Left lung (tissue), 10 donors: ENCODE data around the gene LEAP2. TPM values are rescaled to one million over a fixed set of nuclear protein-coding genes. Genes with fewer than 3 reads are reported as not detected.

Experiments
- ATAC-seq: fragments of 200-7000 bp; cut with Tn5 transposase; one replicate; pipeline ENCODE4 v1.9.1; 2020; ENCODE audit warnings: moderate library complexity
- DNase-seq, 4 donors: peaks; one replicate each; pipeline ENCODE4 v3.0.0-alpha.2; 2013 to 2020
- H3K27ac ChIP-seq, 2 donors: fragments of 200-600 bp; sonication (generic) in 1 of 2; one replicate each; pipeline versions ENCODE4 v1.5.0 to v1.8.0; 2020 to 2021
- H3K27me3 ChIP-seq, 2 donors: fragments of 200-600 bp; sonication (generic) in 1 of 2; one replicate each; pipeline versions ENCODE4 v1.5.0 to v1.8.0; 2020 to 2021
- H3K36me3 ChIP-seq, 2 donors: fragments of 200-600 bp; sonication (generic) in 1 of 2; one replicate each; pipeline versions ENCODE4 v1.5.0 to v1.8.0; 2020 to 2021
- H3K4me1 ChIP-seq, 2 donors: fragments of 200-600 bp; one replicate each; pipeline ENCODE4 v1.8.0; 2021
- H3K4me3 ChIP-seq, 2 donors: fragments of 200-600 bp; sonication (generic) in 1 of 2; one replicate each; pipeline versions ENCODE4 v1.5.0 to v1.8.0; 2020 to 2021; ENCODE audit warnings: mild to moderate bottlenecking in 1 of 2
- H3K9me3 ChIP-seq, 2 donors: fragments of 200-600 bp; sonication (generic) in 1 of 2; one replicate each; pipeline versions ENCODE4 v1.5.0 to v1.8.0; 2020 to 2021
- CTCF ChIP-seq, 2 donors: fragments of 200-600 bp; sonication (generic) in 1 of 2; IDR thresholded peaks; one replicate each; pipeline versions ENCODE4 v1.5.0 to v1.8.0; 2021; ENCODE audit warnings: antibody characterized with exemption in 2 of 2
- intact Hi-C, 2 donors: fragments of 100-400 bp; cut with DNase I; formaldehyde crosslinking; loops; one replicate each; pipeline versions ENCODE4 v1.11.2 to v1.14.2; 2022
- polyA plus RNA-seq, 6 donors: library from polyadenylated mRNA; unstranded; fragments of 120-200 nt; gene quantifications; one replicate each; pipeline ENCODE4 v1.2.1, GENCODE V29; 2013; ENCODE audit not compliant: insufficient read length in 6 of 6
- total RNA-seq, 2 donors: library from RNA; stranded (reverse); fragmentation: NEBNext Ultra II Directional; extraction: Animal tissue kit (Norgen Biotek cat#: 25700); gene quantifications; one replicate each; pipeline ENCODE4 v1.2.1, GENCODE V29; 2021
- donor health status: DM: no; HTN: yes; CAD: no.
- donor health status: DM: no; HTN: no; CAD: no.

Gene LEAP2
- total and polyA plus RNA-seq, 8 donors = 1.2 to 6.0 (median 4.0) TPM

GRCh38 chr5:132901036-132901435, 27.6 kb downstream of the LEAP2 start:
- DNase-seq = no peak

DNA sequence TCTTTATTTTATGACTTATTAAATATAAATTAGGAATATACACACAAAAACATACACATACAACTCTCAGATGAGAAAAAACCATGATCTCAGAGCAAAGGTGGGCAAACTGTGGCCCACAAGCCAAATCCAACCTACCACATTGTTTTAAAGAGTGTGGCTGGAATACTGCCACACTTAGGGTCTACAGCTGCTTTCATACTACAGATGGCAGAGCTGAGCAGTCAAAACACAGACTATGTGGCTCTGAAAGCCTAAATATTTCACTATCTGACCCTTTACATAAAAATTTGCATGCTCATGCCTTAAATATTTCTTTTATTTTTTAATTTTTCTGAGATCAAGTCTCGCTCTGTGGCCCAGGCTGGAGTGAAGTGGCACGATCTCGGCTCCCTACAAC, 28.3 kb downstream of the LEAP2 start:
- no peak for TF ChIP-seq CTCF (IDR thresholded peaks at IDR 0.05)
- Histone ChIP-seq H3K4me1 (peaks cover 0 to 13% of the 10 kb centered on the region in 2 donors), H3K36me3 (peaks cover 0 to 61% of the 10 kb centered on the region in 2 donors), H3K27ac (no peak overlapping the region), H3K9me3 (no peaks in the 10 kb centered on the region), H3K4me3 (no peak overlapping the region), H3K27me3 (no peaks in the 10 kb centered on the region)
- intact Hi-C loops = no loop called here
- no peak for ATAC-seq
- peak in 1 of 4 donors; percentile 12 for DNase-seq

More at GRCh38 chr5:132901036-132901435, 27.6 kb downstream of the LEAP2 start:
- no peaks in the 10 kb centered on the region for H3K27me3 ChIP-seq
- ATAC-seq = no peak
- no peak for TF ChIP-seq CTCF (IDR thresholded peaks at IDR 0.05)
- H3K9me3 ChIP-seq = no peaks in the 10 kb centered on the region
- H3K4me3 ChIP-seq = no peak overlapping the region
- no peak overlapping the region for H3K27ac ChIP-seq
- H3K4me1 ChIP-seq = peaks cover 0 to 9% of the 10 kb centered on the region in 2 donors
- intact Hi-C loops = no loop called here
- H3K36me3 ChIP-seq = peaks cover 0 to 68% of the 10 kb centered on the region in 2 donors

DNA sequence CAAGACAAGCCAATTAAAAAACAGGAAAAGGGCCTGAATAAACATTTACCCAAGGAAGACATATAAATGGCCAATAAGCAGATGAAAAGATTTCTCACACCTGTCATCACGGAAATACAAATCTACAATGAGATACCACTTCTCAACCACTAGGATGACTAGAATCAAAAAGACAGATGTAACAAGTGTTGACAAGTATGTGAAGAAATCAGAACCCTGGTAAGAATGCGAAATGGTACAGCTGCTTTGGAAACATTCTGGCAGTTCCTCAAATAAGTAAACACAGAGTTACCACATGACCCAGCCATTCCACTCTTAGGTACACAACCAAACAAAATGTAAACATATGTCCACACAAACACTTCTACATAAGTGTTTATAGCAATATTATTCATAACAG, 32.5 kb downstream of the LEAP2 start:
- H3K4me3 ChIP-seq = no peak overlapping the region
- H3K27ac ChIP-seq = no peak overlapping the region
- intact Hi-C loops = no loop called here
- no peaks in the 10 kb centered on the region for H3K9me3 ChIP-seq
- ATAC-seq (peak; percentile 69), DNase-seq (peak in 1 of 4 donors; percentile 5)
- peaks cover 0 to 39% of the 10 kb centered on the region in 2 donors for H3K36me3 ChIP-seq
- H3K27me3 ChIP-seq = no peaks in the 10 kb centered on the region
- H3K4me1 ChIP-seq = peaks cover 0 to 13% of the 10 kb centered on the region in 2 donors
- no peak for TF ChIP-seq CTCF (IDR thresholded peaks at IDR 0.05)

DNA sequence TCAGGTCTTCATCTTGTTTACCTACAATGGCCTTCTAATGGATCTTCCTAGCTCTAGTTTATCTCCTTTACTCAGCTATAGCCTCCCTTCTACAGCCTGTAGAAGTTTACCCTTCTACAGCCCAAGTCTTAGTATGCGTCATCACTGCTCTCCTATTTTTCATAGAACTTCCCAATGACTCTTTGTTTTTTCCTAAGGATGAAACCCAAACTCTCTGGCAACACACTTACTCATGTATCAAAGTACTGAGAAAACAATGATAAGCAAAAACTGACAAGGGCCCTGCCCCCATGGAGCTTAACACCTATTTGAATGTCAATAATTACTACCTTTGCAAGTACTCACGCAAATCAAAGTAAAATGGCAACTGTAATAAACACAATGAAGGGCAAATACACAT, 33.7 kb downstream of the LEAP2 start:
- H3K4me1 ChIP-seq = peaks cover 0 to 13% of the 10 kb centered on the region in 2 donors
- H3K9me3 ChIP-seq = no peaks in the 10 kb centered on the region
- H3K4me3 ChIP-seq = no peak overlapping the region
- DNase-seq = no peak
- no peak for ATAC-seq
- peaks cover 0 to 38% of the 10 kb centered on the region in 2 donors for H3K36me3 ChIP-seq
- H3K27me3 ChIP-seq = no peaks in the 10 kb centered on the region
- intact Hi-C loops = no loop called here
- no peak overlapping the region for H3K27ac ChIP-seq
- no peak for TF ChIP-seq CTCF (IDR thresholded peaks at IDR 0.05)

DNA sequence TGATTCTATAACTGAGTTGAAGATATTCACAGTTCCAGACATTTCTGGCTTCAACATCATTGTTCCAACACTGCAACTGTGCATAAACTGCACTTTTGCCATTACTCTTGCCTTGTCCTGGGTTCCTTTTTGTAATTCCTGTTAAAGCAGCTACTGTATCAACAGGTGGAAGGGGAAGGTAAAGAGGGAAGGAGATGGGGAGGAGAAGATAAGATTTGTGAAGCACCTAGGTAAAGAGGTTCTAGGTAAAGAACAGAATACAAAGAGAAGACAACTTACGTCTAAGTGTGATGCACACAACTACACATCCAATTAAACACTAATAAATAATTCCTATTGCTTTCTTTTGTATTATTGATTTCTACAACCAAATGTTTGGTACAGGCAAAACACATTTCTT, 36.2 kb downstream of the LEAP2 start:
- TF ChIP-seq CTCF (IDR thresholded peaks at IDR 0.05) = no peak
- Histone ChIP-seq H3K4me1 (peaks cover 0 to 13% of the 10 kb centered on the region in 2 donors), H3K4me3 (no peak overlapping the region), H3K27ac (no peak overlapping the region), H3K27me3 (no peaks in the 10 kb centered on the region), H3K9me3 (no peaks in the 10 kb centered on the region), H3K36me3 (peaks cover 0 to 45% of the 10 kb centered on the region in 2 donors)
- intact Hi-C loops = no loop called here
- no peak for ATAC-seq
- DNase-seq = no peak
